ENCODE results near the gene ACBD4. TPM values are rescaled to one million over a fixed set of nuclear protein-coding genes. Genes with fewer than 3 reads are reported as not detected.

Gene ACBD4
- total and polyA plus RNA-seq, 2 of the 13 experiments (the other 11 are each of a cell fraction or from before 2014, with no cell fraction given): 16.1 to 26.9 TPM

DNA sequence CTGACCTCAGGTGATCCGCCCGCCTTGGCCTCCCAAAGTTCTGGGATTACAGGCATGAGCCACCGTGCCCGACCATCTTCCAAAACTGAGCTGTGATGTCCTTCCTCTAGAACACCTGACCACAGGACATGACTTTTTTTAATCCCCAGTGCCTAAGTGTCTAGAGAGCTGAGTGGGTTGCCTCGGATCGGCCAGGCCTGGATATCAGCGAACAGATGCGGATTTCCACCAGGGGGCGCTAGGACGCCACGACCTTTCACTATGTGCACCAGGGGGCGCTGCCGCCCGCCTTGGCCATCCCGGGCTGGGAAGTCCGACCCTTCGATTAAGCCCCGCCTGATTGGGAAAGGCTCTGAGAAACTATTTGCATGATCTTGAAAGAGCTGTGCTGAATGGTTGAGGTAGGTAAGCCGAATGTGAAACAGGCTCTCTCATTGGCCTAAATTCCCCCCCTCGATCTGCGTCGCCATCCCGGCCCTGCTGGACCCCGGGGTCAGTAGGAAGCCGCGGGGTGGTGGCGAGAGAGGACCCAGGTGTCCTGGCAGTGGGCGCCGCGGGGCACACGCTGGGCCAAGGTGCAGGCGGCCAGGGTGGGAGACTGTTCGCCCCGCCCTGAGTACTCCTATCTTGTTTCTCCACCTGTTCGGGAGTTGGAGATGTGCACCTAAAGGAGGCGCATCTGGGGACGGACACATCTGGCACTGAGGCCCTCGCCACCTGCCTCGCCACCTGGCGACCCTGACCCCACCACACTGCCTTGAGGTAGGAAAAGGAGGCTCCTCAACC, at the start of gene ACBD4 (continued):
- TF ChIP-seq, protein P1, sequence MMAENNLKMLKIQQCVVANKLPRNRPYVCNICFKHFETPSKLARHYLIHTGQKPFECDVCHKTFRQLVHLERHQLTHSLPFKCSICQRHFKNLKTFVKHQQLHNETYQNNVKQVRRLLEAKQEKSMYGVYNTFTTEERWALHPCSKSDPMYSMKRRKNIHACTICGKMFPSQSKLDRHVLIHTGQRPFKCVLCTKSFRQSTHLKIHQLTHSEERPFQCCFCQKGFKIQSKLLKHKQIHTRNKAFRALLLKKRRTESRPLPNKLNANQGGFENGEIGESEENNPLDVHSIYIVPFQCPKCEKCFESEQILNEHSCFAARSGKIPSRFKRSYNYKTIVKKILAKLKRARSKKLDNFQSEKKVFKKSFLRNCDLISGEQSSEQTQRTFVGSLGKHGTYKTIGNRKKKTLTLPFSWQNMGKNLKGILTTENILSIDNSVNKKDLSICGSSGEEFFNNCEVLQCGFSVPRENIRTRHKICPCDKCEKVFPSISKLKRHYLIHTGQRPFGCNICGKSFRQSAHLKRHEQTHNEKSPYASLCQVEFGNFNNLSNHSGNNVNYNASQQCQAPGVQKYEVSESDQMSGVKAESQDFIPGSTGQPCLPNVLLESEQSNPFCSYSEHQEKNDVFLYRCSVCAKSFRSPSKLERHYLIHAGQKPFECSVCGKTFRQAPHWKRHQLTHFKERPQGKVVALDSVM (CRISPR knock-in tag; IDR thresholded peaks at IDR 0.05): peak; percentile 90
- TF ChIP-seq, protein P2, sequence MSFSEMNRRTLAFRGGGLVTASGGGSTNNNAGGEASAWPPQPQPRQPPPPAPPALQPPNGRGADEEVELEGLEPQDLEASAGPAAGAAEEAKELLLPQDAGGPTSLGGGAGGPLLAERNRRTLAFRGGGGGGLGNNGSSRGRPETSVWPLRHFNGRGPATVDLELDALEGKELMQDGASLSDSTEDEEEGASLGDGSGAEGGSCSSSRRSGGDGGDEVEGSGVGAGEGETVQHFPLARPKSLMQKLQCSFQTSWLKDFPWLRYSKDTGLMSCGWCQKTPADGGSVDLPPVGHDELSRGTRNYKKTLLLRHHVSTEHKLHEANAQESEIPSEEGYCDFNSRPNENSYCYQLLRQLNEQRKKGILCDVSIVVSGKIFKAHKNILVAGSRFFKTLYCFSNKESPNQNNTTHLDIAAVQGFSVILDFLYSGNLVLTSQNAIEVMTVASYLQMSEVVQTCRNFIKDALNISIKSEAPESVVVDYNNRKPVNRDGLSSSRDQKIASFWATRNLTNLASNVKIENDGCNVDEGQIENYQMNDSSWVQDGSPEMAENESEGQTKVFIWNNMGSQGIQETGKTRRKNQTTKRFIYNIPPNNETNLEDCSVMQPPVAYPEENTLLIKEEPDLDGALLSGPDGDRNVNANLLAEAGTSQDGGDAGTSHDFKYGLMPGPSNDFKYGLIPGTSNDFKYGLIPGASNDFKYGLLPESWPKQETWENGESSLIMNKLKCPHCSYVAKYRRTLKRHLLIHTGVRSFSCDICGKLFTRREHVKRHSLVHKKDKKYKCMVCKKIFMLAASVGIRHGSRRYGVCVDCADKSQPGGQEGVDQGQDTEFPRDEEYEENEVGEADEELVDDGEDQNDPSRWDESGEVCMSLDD (CRISPR knock-in tag; IDR thresholded peaks at IDR 0.05; ENCODE audit: borderline replicate concordance): peak; percentile 60; the same call in 1 of the 2 replicates
- no peak for TF ChIP-seq SYNCRIP (IDR thresholded peaks at IDR 0.05; ENCODE audit: insufficient read depth, low read depth, low read length)
- TF ChIP-seq TBX3 (IDR thresholded peaks at IDR 0.05; ENCODE audit: borderline replicate concordance): no peak; the same call in 1 of the 2 replicates
- TF ChIP-seq CBX5 (CRISPR knock-in tag; IDR thresholded peaks at IDR 0.05; ENCODE audit: borderline replicate concordance): peak; percentile 89; the same call in 1 of the 2 replicates
- TF ChIP-seq GABPA (IDR thresholded peaks at IDR 0.05; ENCODE audit: low read depth, low read length): no peak
- peak; percentile 68 for TF ChIP-seq GABPA (CRISPR knock-in tag; IDR thresholded peaks at IDR 0.05; ENCODE audit: low read depth)
- TF ChIP-seq KAT2B (IDR thresholded peaks at IDR 0.05; ENCODE audit: borderline replicate concordance, low read depth, low read length): no peak
- TF ChIP-seq NFYC (CRISPR knock-in tag; IDR thresholded peaks at IDR 0.05): peak; percentile 99
- no peak for TF ChIP-seq ZNF382 (CRISPR knock-in tag; IDR thresholded peaks at IDR 0.05; ENCODE audit: borderline replicate concordance)
- TF ChIP-seq FOXJ3 (CRISPR knock-in tag; IDR thresholded peaks at IDR 0.05; ENCODE audit: borderline replicate concordance): peak; percentile 45; the same call in 1 of the 2 replicates
- TF ChIP-seq MTA3 (CRISPR knock-in tag; IDR thresholded peaks at IDR 0.05): no peak
- no peak for TF ChIP-seq ZFP62 (CRISPR knock-in tag; IDR thresholded peaks at IDR 0.05)
- peak; percentile 71 for TF ChIP-seq FOXA3 (CRISPR knock-in tag; IDR thresholded peaks at IDR 0.05)
- TF ChIP-seq, protein P3, sequence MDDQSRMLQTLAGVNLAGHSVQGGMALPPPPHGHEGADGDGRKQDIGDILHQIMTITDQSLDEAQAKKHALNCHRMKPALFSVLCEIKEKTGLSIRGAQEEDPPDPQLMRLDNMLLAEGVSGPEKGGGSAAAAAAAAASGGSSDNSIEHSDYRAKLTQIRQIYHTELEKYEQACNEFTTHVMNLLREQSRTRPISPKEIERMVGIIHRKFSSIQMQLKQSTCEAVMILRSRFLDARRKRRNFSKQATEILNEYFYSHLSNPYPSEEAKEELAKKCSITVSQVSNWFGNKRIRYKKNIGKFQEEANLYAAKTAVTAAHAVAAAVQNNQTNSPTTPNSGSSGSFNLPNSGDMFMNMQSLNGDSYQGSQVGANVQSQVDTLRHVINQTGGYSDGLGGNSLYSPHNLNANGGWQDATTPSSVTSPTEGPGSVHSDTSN (CRISPR knock-in tag; IDR thresholded peaks at IDR 0.05; ENCODE audit: borderline replicate concordance): no peak; the same call in 1 of the 2 replicates
- TF ChIP-seq RNF2 (conservative IDR thresholded peaks at IDR 0.05; ENCODE audit: low read depth): peak; percentile 82
- 0 out of 2 replicates have a peak, but pooled peaks have one; percentile 4 for TF ChIP-seq SOX13 (IDR thresholded peaks at IDR 0.05)
- peak in 1 of 2 experiments; percentile 63; a peak in 1 of 4 replicates for TF ChIP-seq SOX13 (CRISPR knock-in tag; conservative IDR thresholded peaks at IDR 0.05 in 1 of 2, IDR thresholded peaks at IDR 0.05 in 1 of 2)
- no peak for TF ChIP-seq FOXM1 (CRISPR knock-in tag; IDR thresholded peaks at IDR 0.05)
- peak; percentile 99 for TF ChIP-seq XRCC5 (optimal IDR thresholded peaks at IDR 0.05; ENCODE audit: low read length)
- TF ChIP-seq, protein P4, sequence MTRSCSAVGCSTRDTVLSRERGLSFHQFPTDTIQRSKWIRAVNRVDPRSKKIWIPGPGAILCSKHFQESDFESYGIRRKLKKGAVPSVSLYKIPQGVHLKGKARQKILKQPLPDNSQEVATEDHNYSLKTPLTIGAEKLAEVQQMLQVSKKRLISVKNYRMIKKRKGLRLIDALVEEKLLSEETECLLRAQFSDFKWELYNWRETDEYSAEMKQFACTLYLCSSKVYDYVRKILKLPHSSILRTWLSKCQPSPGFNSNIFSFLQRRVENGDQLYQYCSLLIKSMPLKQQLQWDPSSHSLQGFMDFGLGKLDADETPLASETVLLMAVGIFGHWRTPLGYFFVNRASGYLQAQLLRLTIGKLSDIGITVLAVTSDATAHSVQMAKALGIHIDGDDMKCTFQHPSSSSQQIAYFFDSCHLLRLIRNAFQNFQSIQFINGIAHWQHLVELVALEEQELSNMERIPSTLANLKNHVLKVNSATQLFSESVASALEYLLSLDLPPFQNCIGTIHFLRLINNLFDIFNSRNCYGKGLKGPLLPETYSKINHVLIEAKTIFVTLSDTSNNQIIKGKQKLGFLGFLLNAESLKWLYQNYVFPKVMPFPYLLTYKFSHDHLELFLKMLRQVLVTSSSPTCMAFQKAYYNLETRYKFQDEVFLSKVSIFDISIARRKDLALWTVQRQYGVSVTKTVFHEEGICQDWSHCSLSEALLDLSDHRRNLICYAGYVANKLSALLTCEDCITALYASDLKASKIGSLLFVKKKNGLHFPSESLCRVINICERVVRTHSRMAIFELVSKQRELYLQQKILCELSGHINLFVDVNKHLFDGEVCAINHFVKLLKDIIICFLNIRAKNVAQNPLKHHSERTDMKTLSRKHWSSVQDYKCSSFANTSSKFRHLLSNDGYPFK (CRISPR knock-in tag; IDR thresholded peaks at IDR 0.05; ENCODE audit: borderline replicate concordance): peak; percentile 81
